Measurements from ENCODE around the gene PDLIM1. TPM values are rescaled to one million over a fixed set of nuclear protein-coding genes. Genes with fewer than 3 reads are reported as not detected.

PDLIM1 gene
- total RNA-seq, 2 experiments from 2014 or later: 22.8 TPM

- Mint-ChIP-seq H3K27ac (no peak overlapping the region), H3K4me3 (no peak overlapping the region), H3K4me1 (no peaks in the 10 kb centered on the region), H3K36me3 (ENCODE audit: low read depth) (peaks cover 8% of the 10 kb centered on the region), H3K9me3 (no peaks in the 10 kb centered on the region), H3K27me3 (peaks cover 2% of the 10 kb centered on the region)
- POLR2A ChIA-PET: no interaction called here
- CTCF ChIA-PET: no interaction called here
- DNase-seq: no peak
Observed at GRCh38 chr10:95261926-95262325, 28.9 kb downstream of the PDLIM1 start.

- H3K4me3 Mint-ChIP-seq: no peak overlapping the region
- peaks cover 3% of the 10 kb centered on the region for H3K27me3 Mint-ChIP-seq
- CTCF ChIA-PET: no interaction called here
- no peaks in the 10 kb centered on the region for H3K9me3 Mint-ChIP-seq
- no peaks in the 10 kb centered on the region for H3K4me1 Mint-ChIP-seq
- POLR2A ChIA-PET: no interaction called here
- no peak overlapping the region for H3K27ac Mint-ChIP-seq
- H3K36me3 Mint-ChIP-seq (ENCODE audit: low read depth): peaks cover 8% of the 10 kb centered on the region
- no peak for DNase-seq
Observed at GRCh38 chr10:95260909-95261552, 29.8 kb downstream of the PDLIM1 start.

- ChIA-PET POLR2A (no interaction called here), CTCF (no interaction called here)
- Mint-ChIP-seq H3K27ac (no peak overlapping the region), H3K9me3 (peaks cover 2% of the 10 kb centered on the region), H3K4me1 (peaks cover 3% of the 10 kb centered on the region), H3K4me3 (no peak overlapping the region), H3K36me3 (ENCODE audit: low read depth) (peaks cover 10% of the 10 kb centered on the region), H3K27me3 (peaks cover 5% of the 10 kb centered on the region)
- DNase-seq: no peak
Observed at GRCh38 chr10:95260397-95260881, 30.4 kb downstream of the PDLIM1 start.

- peaks cover 2% of the 10 kb centered on the region for H3K9me3 Mint-ChIP-seq
- CTCF ChIA-PET: no interaction called here
- POLR2A ChIA-PET: no interaction called here
- H3K36me3 Mint-ChIP-seq (ENCODE audit: low read depth): peaks cover 10% of the 10 kb centered on the region
- no peak for DNase-seq
- H3K4me3 Mint-ChIP-seq: no peak overlapping the region
- H3K27me3 Mint-ChIP-seq: peaks cover 8% of the 10 kb centered on the region
- no peak overlapping the region for H3K27ac Mint-ChIP-seq
- H3K4me1 Mint-ChIP-seq: peaks cover 6% of the 10 kb centered on the region
Observed at GRCh38 chr10:95257849-95258248, 33.0 kb downstream of the PDLIM1 start.

- Mint-ChIP-seq H3K27me3 (peaks cover 15% of the 10 kb centered on the region), H3K9me3 (peaks cover 2% of the 10 kb centered on the region), H3K27ac (no peak overlapping the region), H3K4me3 (no peak overlapping the region), H3K36me3 (ENCODE audit: low read depth) (peaks cover 10% of the 10 kb centered on the region), H3K4me1 (peaks cover 6% of the 10 kb centered on the region)
- no peak for DNase-seq
- ChIA-PET CTCF (no interaction called here), POLR2A (no interaction called here)
Observed at GRCh38 chr10:95256268-95256667, 34.5 kb downstream of the PDLIM1 start.

- Mint-ChIP-seq H3K4me3 (no peak overlapping the region), H3K27me3 (peaks cover 15% of the 10 kb centered on the region), H3K4me1 (peaks cover 6% of the 10 kb centered on the region), H3K36me3 (ENCODE audit: low read depth) (peaks cover 10% of the 10 kb centered on the region), H3K27ac (no peak overlapping the region), H3K9me3 (peaks cover 2% of the 10 kb centered on the region)
- DNase-seq: no peak
- CTCF ChIA-PET: no interaction called here
- POLR2A ChIA-PET: no interaction called here
Observed at GRCh38 chr10:95254629-95255028, 36.2 kb downstream of the PDLIM1 start.

GRCh38 chr10:95253686-95254085, 37.1 kb downstream of the PDLIM1 start:
- no peak overlapping the region for H3K4me3 Mint-ChIP-seq
- ChIA-PET POLR2A (no interaction called here), CTCF (no interaction called here)
- peaks cover 8% of the 10 kb centered on the region for H3K36me3 Mint-ChIP-seq (ENCODE audit: low read depth)
- H3K27me3 Mint-ChIP-seq: peaks cover 15% of the 10 kb centered on the region
- H3K4me1 Mint-ChIP-seq: peaks cover 6% of the 10 kb centered on the region
- DNase-seq: no peak
- no peak overlapping the region for H3K27ac Mint-ChIP-seq
- H3K9me3 Mint-ChIP-seq: peaks cover 2% of the 10 kb centered on the region

GRCh38 chr10:95253007-95253406, 37.8 kb downstream of the PDLIM1 start:
- H3K4me1 Mint-ChIP-seq: peaks cover 6% of the 10 kb centered on the region
- ChIA-PET POLR2A (no interaction called here), CTCF (no interaction called here)
- no peak overlapping the region for H3K4me3 Mint-ChIP-seq
- DNase-seq: no peak
- peaks cover 2% of the 10 kb centered on the region for H3K9me3 Mint-ChIP-seq
- no peak overlapping the region for H3K27ac Mint-ChIP-seq
- peaks cover 13% of the 10 kb centered on the region for H3K27me3 Mint-ChIP-seq
- H3K36me3 Mint-ChIP-seq (ENCODE audit: low read depth): peaks cover 8% of the 10 kb centered on the region

- Mint-ChIP-seq H3K4me1 (peaks cover 18% of the 10 kb centered on the region), H3K9me3 (peaks cover 1% of the 10 kb centered on the region), H3K4me3 (no peak overlapping the region), H3K27ac (no peak overlapping the region), H3K27me3 (peaks cover 11% of the 10 kb centered on the region), H3K36me3 (ENCODE audit: low read depth) (peaks cover 1% of the 10 kb centered on the region)
- DNase-seq: no peak
- CTCF ChIA-PET: no interaction called here
- POLR2A ChIA-PET: no interaction called here
Observed at GRCh38 chr10:95250856-95251255, 39.9 kb downstream of the PDLIM1 start.

- H3K27ac Mint-ChIP-seq: no peak overlapping the region
- H3K27me3 Mint-ChIP-seq: peaks cover 14% of the 10 kb centered on the region
- DNase-seq: no peak
- no peaks in the 10 kb centered on the region for H3K9me3 Mint-ChIP-seq
- no peak overlapping the region for H3K4me3 Mint-ChIP-seq
- H3K4me1 Mint-ChIP-seq: peaks cover 28% of the 10 kb centered on the region
- POLR2A ChIA-PET: no interaction called here
- CTCF ChIA-PET: interaction anchor here (7.5 kb wide), 1 partner anchor 113 kb away, joined by 220 read pairs; no protein-coding TSS in a partner anchor
- peaks cover 2% of the 10 kb centered on the region for H3K36me3 Mint-ChIP-seq (ENCODE audit: low read depth)
Observed at GRCh38 chr10:95249467-95249866, 41.3 kb downstream of the PDLIM1 start.

GRCh38 chr10:95248989-95249388, 41.8 kb downstream of the PDLIM1 start:
- peaks cover 30% of the 10 kb centered on the region for H3K4me1 Mint-ChIP-seq
- H3K36me3 Mint-ChIP-seq (ENCODE audit: low read depth): peaks cover 2% of the 10 kb centered on the region
- ChIA-PET CTCF (interaction anchor here (7.5 kb wide), 1 partner anchor 114 kb away, joined by 220 read pairs; no protein-coding TSS in a partner anchor), POLR2A (no interaction called here)
- DNase-seq: no peak
- no peak overlapping the region for H3K27ac Mint-ChIP-seq
- peaks cover 14% of the 10 kb centered on the region for H3K27me3 Mint-ChIP-seq
- H3K9me3 Mint-ChIP-seq: no peaks in the 10 kb centered on the region
- no peak overlapping the region for H3K4me3 Mint-ChIP-seq

GRCh38 chr10:95247881-95248583, 42.8 kb downstream of the PDLIM1 start:
- POLR2A ChIA-PET: no interaction called here
- H3K36me3 Mint-ChIP-seq (ENCODE audit: low read depth): peaks cover 2% of the 10 kb centered on the region
- H3K4me1 Mint-ChIP-seq: peaks cover 37% of the 10 kb centered on the region
- peaks cover 12% of the 10 kb centered on the region for H3K27me3 Mint-ChIP-seq
- CTCF ChIA-PET: interaction anchor here (2.1 to 7.5 kb wide), 4 partner anchors 13 to 127 kb away, joined by 9 to 220 read pairs (median 34); no protein-coding TSS in a partner anchor
- H3K4me3 Mint-ChIP-seq: no peak overlapping the region
- H3K9me3 Mint-ChIP-seq: no peaks in the 10 kb centered on the region
- DNase-seq: no peak
- no peak overlapping the region for H3K27ac Mint-ChIP-seq

GRCh38 chr10:95247200-95247880, 43.5 kb downstream of the PDLIM1 start:
- POLR2A ChIA-PET: interaction anchor here (1.2 kb wide), 1 partner anchor 10 kb away, joined by 3 read pairs; no protein-coding TSS in a partner anchor
- DNase-seq: no peak

More at GRCh38 chr10:95247200-95247880, 43.5 kb downstream of the PDLIM1 start:
- Mint-ChIP-seq H3K27me3 (peaks cover 5% of the 10 kb centered on the region), H3K4me3 (no peak overlapping the region), H3K9me3 (no peaks in the 10 kb centered on the region), H3K27ac (no peak overlapping the region), H3K36me3 (ENCODE audit: low read depth) (peaks cover 2% of the 10 kb centered on the region), H3K4me1 (peaks cover 38% of the 10 kb centered on the region)
- CTCF ChIA-PET: interaction anchor here (1.0 to 7.5 kb wide), 15 partner anchors 12 to 183 kb away, joined by 3 to 220 read pairs (median 9); no protein-coding TSS in a partner anchor
